KG1 (cell line): ENCODE results near the gene FOXN3.
"Not testable (repeated sequence)": the region's sequence is repeated elsewhere in the genome, so short reads cannot be mapped to it uniquely, and the experiment has no call there.

ENCODE experiments used
- DNase-seq: peaks from one replicate; lab custom pipeline; 2025; lab: John Stamatoyannopoulos, UW

The FOXN3 gene

DNA sequence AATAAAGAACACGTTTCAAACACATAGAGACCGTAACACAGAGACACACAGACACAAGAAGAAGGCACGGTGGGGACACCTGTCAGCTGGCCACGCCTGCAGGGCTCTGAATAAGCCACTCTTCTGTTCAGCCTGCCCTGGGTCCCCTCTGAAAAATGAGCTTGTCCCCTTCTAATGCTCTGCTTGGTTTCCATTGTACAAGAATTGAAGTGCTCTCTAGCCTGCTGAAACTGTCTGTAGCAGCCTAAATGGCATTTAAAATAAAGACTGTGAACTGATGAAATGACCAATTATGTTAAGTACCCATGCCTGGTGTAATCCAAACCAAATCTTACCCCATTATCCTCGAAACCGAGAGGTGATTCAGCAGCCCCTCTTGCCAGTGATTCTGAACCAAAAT is 139.8 kb downstream of the FOXN3 start:
- DNase-seq: no peak

GRCh38 chr14:89276424-89276975 is 140.5 kb downstream of the FOXN3 start:
- DNase-seq: no peak

- DNase-seq: no peak
Measured at GRCh38 chr14:89270439-89271227, 146.4 kb downstream of the FOXN3 start.

DNA sequence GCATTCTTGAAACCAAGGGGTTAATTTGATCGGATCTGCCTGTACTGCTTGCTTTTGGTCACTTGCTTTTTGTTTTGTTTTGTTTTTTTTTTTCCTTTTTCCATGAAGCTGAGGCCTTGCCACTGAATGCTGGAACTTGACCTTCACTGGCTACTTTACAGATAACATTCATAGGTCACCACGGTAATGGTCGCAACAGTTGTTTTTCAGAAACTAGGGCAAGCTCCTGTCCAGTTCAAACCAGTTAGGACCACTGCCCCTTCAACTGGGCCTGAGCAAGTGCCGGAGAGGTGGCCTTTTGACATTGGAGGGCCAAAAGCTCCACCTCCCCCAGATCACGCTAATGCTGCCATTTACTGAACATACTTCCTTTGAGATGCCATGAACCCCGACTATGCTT is 147.6 kb downstream of the FOXN3 start:
- DNase-seq: no peak

GRCh38 chr14:89268514-89268913 is 148.5 kb downstream of the FOXN3 start:
- no peak for DNase-seq

GRCh38 chr14:89267656-89268055 is 149.4 kb downstream of the FOXN3 start:
- DNase-seq: no peak

DNA sequence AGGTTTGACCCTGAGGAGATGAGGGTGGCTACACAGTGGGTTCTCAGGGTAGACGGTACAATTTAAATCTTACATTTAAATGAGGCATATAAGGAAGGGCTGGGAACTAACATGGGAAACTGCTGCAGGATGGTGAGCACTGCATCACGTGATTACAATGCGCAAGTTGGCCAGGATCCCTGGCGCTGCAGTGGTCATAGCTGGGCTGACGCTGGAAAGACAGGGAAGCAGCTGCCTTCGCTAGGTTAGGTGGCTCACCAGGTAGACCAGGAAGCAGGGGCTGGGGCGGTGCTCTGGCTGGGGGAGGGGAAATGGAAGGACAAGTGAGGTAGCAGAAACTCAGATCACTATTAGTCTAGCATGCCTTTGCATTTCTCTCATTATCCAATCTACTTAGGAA is 149.9 kb downstream of the FOXN3 start:
- DNase-seq: no peak

- DNase-seq: no peak
Measured at GRCh38 chr14:89266754-89267153, 150.3 kb downstream of the FOXN3 start.

- no peak for DNase-seq
Measured at GRCh38 chr14:89265234-89265633, 151.8 kb downstream of the FOXN3 start.

DNA sequence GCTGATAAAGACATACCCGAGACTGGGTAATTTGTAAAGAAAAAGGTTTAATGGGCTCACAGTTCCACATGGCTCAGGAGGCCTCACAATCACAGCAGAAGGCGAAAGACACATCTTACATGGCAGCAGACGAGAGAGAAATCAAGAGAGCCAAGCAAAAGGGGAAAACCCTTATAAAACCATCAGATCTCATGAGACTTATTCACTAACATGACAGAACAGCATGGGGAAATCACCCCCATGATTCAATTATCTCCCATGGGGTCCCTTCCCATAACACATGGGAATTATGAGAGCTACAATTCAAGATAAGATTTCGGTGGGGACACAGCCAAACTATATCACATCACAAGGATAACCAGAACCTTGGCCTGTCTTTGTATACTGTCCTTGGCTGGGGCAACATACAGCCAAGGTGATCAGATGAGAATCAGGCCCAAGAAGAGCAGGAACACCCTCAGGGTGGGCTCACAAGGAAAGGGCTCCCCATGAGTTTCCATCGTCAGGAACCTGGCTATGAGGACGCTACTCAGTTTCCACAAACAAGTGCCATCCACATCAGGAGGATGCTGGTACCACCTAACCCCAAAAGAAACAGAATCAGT is 152.7 kb downstream of the FOXN3 start:
- no peak for DNase-seq

- DNase-seq: no peak
Measured at GRCh38 chr14:89262041-89262440, 155.0 kb downstream of the FOXN3 start.

- DNase-seq: no peak
Measured at GRCh38 chr14:89260898-89261297, 156.1 kb downstream of the FOXN3 start.

GRCh38 chr14:89259951-89260609 is 157.0 kb downstream of the FOXN3 start:
- DNase-seq: no peak

GRCh38 chr14:89258728-89259273 is 158.2 kb downstream of the FOXN3 start:
- no peak for DNase-seq

GRCh38 chr14:89256951-89257350 is 160.1 kb downstream of the FOXN3 start:
- DNase-seq: no peak

DNA sequence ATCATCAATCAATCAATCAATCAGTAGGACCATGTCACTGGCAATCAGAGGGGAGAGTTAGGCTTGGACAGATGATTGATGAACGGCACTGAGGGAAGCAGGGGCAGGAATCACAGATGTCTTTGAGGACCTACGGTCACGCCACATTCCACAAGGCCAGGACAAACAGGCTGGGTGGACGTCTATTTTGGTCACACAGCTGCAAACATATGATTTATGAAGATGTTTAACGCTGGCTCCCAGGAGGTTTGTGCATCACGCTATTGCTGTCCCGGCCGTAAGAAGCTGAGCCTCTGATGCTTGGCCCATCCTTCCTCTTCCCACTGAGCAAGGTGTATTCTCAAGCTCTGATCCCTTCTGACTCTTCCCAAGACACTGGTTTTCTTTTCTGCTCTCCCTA is 160.8 kb downstream of the FOXN3 start:
- DNase-seq: no peak

- no peak for DNase-seq
Measured at GRCh38 chr14:89255852-89256251, 161.2 kb downstream of the FOXN3 start.

DNA sequence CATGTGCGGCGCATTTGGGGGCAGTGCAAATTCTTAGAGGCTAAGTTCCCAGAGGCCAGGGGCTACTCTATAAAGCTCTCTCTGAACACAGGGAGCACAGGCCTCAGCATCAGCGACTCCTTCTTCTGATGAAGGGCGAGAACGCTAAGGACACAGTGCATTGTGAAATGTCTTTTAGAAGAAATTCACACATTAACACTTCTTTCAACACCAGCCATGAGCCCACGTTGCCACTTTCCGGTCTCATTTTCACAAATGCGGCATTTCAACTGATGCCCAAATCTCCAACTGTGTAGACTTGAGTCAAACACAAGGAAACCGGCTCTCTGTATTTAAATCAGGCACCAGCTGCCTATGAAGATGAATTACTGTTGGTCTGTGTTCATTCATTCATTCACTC is 162.0 kb downstream of the FOXN3 start:
- DNase-seq: no peak

- no peak for DNase-seq
Measured at GRCh38 chr14:89254166-89254909, 162.7 kb downstream of the FOXN3 start.

- no peak for DNase-seq
Measured at GRCh38 chr14:89252887-89253532, 164.0 kb downstream of the FOXN3 start.

DNA sequence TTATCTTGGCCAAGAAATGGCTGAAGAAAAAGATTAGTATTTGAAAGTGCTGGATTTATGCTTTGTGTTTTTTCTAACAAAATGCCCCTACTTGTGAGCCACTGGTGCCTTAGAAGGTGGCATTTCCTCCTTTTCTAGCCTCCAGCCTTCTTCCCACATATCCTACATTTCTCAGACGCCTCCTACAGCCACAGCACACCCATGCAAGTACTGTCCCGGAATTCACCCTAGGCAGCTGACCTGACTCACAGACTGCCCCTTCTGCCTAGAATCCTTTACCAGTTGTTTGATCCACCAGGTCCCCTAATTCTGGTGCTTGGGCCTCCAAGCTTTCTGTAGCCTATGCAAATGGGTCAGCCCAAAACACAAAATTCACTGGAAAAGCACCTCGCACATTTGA is 166.0 kb downstream of the FOXN3 start:
- DNase-seq: no peak

DNA sequence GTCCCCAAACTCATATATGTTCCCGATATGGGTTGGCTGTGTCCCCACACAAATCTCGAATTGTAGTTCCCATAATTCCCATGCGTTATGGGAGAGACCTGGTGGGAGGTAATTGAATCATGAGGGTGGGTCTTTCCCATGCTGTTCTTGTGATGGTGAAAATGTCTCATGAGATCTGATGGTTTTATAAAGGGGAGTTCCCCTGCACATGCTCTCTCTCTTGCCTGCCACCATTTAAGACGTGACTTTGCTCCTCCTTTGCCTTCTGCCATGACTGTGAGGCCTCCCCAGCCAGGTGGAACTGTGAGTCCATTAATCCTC is 166.4 kb downstream of the FOXN3 start:
- DNase-seq: not testable (repeated sequence)
